ENCODE measurements around the gene MAOA.
"Not testable (repeated sequence)": the region's sequence is repeated elsewhere in the genome, so short reads cannot be mapped to it uniquely, and the experiment has no call there.

The MAOA gene

DNA sequence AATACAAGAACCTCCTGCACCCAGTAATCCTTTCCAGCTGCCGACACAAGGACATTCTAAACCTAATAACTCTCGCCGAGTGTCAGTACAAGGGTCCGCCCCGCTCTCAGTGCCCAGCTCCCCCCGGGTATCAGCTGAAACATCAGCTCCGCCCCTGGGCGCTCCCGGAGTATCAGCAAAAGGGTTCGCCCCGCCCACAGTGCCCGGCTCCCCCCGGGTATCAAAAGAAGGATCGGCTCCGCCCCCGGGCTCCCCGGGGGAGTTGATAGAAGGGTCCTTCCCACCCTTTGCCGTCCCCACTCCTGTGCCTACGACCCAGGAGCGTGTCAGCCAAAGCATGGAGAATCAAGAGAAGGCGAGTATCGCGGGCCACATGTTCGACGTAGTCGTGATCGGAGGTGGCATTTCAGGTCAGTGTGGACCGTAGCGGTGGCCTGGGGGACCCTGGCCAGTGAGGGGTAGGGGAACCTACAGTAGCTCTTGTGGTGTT, at the start of gene MAOA:
Gene MAOA (plus strand): TSS at position 295 of the 490 bp plus-strand sequence. CDS start 43 bp downstream, at position 338.
- peak within 1 kb of the TSS; percentile 36; the same call in 1 of the 2 replicates for H3K4me3 ChIP-seq (ENCODE audit: low read length)
- no peak for TF ChIP-seq ZNF274 (IDR thresholded peaks at IDR 0.05; ENCODE audit: low read depth, low read length)

DNA sequence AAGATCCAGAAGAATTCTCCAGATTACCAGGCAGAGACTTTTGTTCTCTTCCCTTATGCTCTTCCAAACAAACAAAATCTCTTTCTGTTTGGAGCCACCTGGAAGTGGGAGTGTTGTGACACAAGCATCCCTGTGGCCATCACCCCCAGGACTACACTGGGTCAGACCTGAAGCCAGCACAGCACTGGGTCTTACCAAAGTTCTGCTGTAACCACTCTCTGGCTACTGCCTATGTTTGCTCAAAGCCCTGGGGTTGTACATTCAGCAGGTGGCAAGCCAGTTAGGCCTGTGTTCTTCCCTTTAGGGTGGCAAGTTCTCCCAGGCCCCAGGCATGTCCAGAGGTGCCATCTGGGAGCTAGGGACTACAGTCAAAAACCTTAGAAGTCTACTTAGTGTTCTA, 43.7 kb upstream of the MAOA start:
- H3K4me3 ChIP-seq (ENCODE audit: low read length) = no peak overlapping the region
- no peak for TF ChIP-seq ZNF274 (IDR thresholded peaks at IDR 0.05; ENCODE audit: low read depth, low read length)

DNA sequence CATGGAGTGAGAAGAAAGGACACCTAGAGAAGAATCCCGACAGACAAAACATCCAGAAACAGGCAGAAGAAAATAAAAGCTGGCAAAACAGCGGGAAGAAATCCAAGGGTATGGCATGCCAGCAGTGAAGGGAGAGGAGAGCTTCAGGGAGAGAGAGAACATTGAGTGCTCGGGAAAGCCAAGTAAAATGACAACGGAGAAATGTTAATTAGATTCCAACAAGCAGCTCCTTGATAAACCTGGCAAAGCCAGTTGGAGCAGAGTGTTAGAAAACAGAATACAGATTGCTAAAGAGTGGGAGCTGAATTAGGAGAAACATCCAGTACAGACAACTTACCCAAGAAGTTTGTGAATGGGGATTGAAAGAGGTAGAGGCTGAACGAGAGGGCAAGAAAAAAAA, 40.4 kb upstream of the MAOA start:
- no peak for TF ChIP-seq ZNF274 (IDR thresholded peaks at IDR 0.05; ENCODE audit: low read depth, low read length)
- H3K4me3 ChIP-seq (ENCODE audit: low read length) = no peak overlapping the region

DNA sequence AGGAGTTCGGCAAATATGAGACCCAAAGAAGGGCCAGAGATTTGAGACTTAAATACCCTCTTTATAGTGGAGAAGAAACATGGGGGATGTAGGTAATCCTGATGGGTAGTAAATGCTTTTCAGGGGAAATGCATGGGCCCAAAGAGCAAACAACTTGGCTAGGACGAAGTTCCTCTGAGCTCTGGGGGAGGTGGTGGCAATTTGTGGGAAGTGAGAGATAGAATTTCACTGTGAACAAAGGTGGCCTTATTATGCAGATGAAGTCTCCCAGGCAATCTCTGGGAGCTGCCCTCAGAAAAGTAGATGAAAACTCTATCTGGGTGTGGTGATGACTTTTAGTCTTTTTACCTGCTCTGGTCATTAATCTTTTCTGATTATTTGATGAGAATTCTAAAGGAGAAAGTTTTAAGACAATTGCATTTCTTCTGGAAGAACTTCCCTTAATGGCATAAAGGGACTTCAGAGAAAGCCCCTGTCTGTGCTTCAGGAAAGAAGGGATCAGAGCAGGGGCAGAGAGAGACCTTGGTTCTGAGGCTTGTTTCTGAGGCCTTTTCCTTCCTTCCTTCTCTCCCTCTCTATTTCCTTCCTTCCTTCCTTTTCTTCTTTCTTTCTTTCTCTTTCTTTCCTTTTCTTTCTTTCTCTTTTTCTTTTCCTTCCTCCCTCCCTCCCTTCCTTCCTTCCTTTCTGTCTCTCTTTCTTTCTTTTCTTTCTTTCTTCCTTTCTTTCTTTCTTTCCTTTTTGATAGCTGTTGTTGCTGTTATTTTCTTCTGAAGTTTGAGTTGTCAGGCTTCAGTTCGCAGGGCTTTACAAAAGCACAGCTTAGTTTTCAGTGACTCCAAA, 37.5 kb upstream of the MAOA start:
- TF ChIP-seq ZNF274 (IDR thresholded peaks at IDR 0.05; ENCODE audit: low read depth, low read length) = no peak
- H3K4me3 ChIP-seq (ENCODE audit: low read length) = no peak overlapping the region

DNA sequence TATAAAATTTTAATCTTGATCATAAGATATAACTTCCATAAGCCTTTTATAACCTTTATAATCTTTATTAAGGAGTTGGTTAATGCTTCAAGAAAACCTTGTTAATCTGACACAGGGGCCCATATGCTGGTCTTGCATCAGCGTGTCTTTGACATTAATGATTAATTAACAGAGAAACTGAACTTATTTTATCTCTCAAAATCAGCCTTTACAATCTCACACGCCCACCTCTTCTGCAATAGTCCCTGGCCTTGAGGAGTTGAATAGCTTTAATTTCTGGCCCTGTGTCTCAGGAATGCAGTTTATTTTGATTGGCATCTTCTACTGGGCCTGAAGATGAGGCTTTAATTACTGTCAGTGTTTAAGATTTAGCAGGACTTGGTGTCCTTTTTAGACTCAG, 36.2 kb upstream of the MAOA start:
- not testable (repeated sequence) for H3K4me3 ChIP-seq (ENCODE audit: low read length)

DNA sequence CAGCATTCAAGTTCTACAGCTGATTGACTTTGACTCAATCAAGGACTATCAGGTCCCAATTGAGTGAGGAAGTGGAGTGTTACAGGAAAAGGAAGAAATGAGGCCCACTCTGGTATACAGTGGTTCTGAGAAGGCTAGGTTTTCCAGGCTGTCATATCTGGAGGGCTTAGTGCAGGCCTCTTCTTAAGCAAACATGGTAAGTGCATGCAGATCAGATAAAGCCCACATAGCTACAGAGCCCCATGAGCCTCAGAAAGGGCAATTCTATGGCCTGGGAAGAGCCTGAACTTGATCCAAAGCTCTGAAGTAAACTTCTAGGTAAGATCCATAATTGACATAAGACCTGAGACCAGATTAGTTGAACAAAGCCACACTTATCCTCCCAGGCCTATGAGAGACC, 29.0 kb upstream of the MAOA start:
- no peak overlapping the region for H3K4me3 ChIP-seq (ENCODE audit: low read length)
- TF ChIP-seq ZNF274 (IDR thresholded peaks at IDR 0.05; ENCODE audit: low read depth, low read length) = no peak

DNA sequence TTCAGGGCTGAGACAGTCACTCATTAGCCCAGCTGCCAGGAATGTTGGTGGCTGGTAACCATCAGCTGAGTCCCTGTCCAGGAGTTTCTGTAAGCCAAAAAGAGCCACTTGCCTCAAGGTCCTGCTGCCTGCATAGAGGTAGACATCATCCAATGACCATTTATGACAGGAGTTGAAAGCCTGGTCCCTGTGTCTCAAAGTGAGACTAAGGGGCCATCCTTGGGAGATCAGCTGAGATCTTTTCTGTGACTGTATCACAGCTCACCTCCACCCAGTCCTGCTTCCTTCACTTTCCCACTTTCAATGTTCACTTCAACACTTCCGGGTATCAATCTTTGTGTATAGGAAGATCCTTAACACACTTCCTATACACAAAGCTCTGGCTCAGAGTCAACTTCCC, 28.4 kb upstream of the MAOA start:
- H3K4me3 ChIP-seq (ENCODE audit: low read length) = no peak overlapping the region
- no peak for TF ChIP-seq ZNF274 (IDR thresholded peaks at IDR 0.05; ENCODE audit: low read depth, low read length)

DNA sequence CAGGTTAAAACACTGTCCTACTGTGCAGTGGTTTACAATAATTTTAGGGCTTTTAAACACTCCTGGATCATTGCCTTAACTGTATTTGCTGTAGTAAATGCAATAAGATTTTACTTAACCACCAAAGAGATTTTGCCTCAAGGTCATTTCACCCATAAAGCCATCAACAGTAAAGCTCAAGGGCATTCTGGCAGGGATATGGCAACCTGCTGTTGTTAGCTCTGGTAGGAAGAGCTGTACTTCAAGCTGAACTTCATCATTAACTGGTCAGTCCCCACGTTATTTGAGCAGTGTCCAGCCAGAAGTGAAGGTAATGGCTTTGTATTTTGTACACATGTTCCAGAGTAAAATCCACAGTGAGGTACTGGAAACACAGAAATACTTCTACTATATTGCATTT, 26.9 kb upstream of the MAOA start:
- no peak for TF ChIP-seq ZNF274 (IDR thresholded peaks at IDR 0.05; ENCODE audit: low read depth, low read length)
- H3K4me3 ChIP-seq (ENCODE audit: low read length) = no peak overlapping the region

DNA sequence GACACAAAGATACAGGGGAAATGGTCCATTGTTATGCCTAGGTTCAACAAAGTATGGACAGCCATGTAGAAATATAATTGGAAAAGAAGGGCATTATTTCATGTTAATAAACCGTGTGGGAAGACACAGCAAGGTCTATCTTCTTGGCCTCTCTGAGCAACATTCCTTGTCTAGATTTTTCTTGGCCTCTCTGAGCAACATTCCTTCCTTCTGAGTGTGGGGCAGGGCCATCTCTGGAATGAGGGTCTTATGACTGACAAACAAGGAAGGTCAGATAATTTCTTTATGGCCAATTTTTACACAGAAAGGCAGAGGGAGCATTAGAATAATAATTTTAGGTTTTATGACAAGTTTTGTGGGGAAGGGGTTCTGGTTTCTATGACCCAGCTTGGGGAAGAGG, 24.3 kb upstream of the MAOA start:
- TF ChIP-seq ZNF274 (IDR thresholded peaks at IDR 0.05; ENCODE audit: low read depth, low read length) = no peak
- no peak overlapping the region for H3K4me3 ChIP-seq (ENCODE audit: low read length)

DNA sequence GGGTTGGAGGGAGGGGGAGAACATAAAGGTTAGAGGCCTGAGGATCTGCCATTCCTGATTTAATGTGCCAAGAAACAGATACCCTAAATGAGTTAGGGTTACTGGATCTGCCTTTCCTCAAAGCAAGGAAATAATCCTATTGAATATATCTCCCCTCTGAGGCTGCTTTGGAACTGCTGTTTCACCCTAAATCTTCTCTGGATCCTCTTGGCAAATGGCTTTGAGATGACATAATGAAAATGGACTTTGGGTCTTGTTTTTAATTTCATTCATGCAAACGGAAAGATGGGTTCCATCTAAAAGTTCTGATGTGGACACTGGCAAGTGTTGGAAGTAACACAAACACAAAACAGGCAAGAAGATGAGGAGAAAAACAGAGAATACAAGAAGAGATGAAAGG, 23.0 kb upstream of the MAOA start:
- TF ChIP-seq ZNF274 (IDR thresholded peaks at IDR 0.05; ENCODE audit: low read depth, low read length) = no peak
- no peak overlapping the region for H3K4me3 ChIP-seq (ENCODE audit: low read length)

DNA sequence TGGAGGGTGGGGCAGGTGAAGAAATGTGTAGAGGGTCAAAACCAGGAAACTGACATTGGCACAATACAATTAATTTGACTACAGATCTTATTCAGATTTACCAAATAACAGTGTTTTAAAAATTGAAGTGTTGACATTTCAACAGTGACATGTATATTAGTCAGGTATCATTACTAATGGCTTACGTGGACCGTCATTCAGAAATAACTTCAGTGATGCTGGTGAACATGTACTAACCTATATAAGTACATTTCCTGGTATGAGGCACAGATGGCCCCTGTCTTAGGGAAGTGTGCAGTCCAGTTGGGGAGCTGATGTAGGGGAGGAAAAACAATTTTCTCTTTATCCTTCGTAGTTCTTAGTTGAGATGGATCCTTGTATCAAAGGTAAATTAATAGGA, 22.3 kb upstream of the MAOA start:
- no peak for TF ChIP-seq ZNF274 (IDR thresholded peaks at IDR 0.05; ENCODE audit: low read depth, low read length)

DNA sequence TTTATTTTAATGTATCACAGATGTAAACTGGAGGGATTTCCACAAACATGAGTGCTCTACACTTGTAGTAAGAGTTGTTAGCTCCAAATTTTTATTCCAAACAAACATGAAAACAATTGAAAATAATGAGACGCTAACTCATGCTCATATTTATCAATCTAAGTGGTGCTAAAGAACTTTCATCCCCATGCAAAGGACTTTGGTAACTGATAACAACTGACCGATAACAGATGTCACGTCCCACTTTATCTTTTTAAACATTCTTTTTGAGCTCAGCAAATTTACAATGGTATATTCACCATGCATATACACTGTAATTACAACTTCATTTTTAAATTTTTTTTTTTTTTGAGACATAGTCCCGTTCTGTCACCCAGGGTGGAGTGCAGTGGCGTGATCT, 15.6 kb upstream of the MAOA start:
- no peak overlapping the region for H3K4me3 ChIP-seq (ENCODE audit: low read length)
- TF ChIP-seq ZNF274 (IDR thresholded peaks at IDR 0.05; ENCODE audit: low read depth, low read length) = no peak

More for the DNA sequence above, 22.3 kb upstream of the MAOA start:
- H3K4me3 ChIP-seq (ENCODE audit: low read length) = no peak overlapping the region

DNA sequence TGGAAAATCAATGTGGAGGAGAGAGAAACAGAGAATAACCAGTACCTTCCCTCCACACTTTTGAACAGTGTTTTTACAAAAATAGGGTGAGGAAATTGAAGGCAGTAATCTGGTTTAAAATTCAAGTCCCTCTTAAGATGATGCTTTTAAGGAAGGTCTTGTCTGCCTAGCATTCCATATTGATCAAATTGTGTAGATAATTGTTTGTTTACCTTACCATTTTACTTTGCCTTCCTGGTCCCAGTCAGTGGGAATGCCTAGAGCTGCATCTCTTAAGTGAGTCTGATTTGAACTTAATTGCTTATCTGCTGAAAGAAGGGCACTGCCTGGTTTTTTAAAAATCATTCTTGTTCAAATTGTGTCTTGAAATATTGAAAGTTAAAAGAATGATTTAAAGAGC, 14.4 kb upstream of the MAOA start:
- no peak for TF ChIP-seq ZNF274 (IDR thresholded peaks at IDR 0.05; ENCODE audit: low read depth, low read length)
- H3K4me3 ChIP-seq (ENCODE audit: low read length) = no peak overlapping the region

DNA sequence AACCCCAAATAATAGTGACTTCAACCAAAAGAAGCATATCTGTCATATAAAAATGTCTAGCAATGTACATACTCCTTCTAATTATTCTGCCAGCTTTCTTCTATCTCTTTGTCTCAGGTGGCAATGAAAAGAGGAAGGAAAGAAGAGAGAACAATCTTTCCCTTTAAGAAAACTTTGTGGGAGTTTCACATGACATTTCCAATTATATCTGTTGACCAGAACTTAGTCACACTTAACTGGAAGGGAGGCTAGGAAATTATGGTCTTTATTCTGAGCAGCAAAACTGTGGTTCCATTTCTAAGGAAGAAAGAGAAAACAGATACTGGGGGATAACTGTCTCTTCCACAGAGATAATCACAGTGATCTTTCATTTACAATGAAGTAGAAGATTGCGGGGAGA, 12.9 kb upstream of the MAOA start:
- no peak overlapping the region for H3K4me3 ChIP-seq (ENCODE audit: low read length)
- TF ChIP-seq ZNF274 (IDR thresholded peaks at IDR 0.05; ENCODE audit: low read depth, low read length) = no peak

DNA sequence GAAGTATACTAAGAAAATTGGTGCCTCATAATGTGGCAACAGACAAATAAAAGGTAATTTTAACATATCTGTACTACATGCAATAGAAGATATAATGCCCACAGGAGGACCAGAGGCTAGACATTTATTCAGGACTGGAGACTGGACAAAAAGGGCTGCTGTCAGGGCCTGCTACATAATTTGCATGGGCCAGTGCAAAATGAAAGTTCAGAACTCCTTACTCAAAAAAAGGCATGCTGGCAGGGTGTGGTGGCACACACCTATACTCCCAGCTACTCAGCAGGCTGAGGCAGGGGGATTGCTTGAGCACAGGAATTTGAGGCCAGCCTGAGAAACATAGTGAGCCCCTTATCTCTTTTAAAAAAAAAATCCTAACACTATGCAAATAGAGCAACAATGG, 12.4 kb upstream of the MAOA start:
- no peak for TF ChIP-seq ZNF274 (IDR thresholded peaks at IDR 0.05; ENCODE audit: low read depth, low read length)
- no peak overlapping the region for H3K4me3 ChIP-seq (ENCODE audit: low read length)

Data from GM08714 (cell line).